Right lobe of liver (tissue), 6 donors: ENCODE data around the gene FARS2. TPM values are rescaled to one million over a fixed set of nuclear protein-coding genes. Genes with fewer than 3 reads are reported as not detected.

Experiments used
- ATAC-seq, 4 donors: fragments of 200-7000 bp; cut with Tn5 transposase; one replicate each; pipeline ENCODE4 v1.9.1; 2020; ENCODE audit warnings: mild to moderate bottlenecking in 4 of 4, moderate library complexity in 4 of 4
- DNase-seq, 3 donors: peaks; one replicate each; pipeline ENCODE4 v3.0.0-alpha.2; 2020
- H3K27ac ChIP-seq, 3 donors: fragments of 200-600 bp; one replicate each; pipeline ENCODE4 v1.8.0; 2022
- H3K27me3 ChIP-seq, 2 donors: fragments of 200-600 bp; one replicate each; pipeline ENCODE4 v1.8.0; 2022
- H3K36me3 ChIP-seq, 4 donors: fragments of 200-600 bp; sonication (generic) in 1 of 4; one replicate each; pipeline versions ENCODE4 v1.5.1 to v1.8.0; 2017 to 2022; ENCODE audit warnings: control low read depth in 1 of 4
- H3K4me1 ChIP-seq, 4 donors: fragments of 200-600 bp; sonication (generic) in 1 of 4; one replicate each; pipeline versions ENCODE4 v1.5.1 to v1.8.0; 2017 to 2022; ENCODE audit warnings: control low read depth in 1 of 4
- H3K4me3 ChIP-seq, 3 donors: fragments of 200-600 bp; one replicate each; pipeline ENCODE4 v1.8.0; 2022
- H3K9me3 ChIP-seq, 4 donors: fragments of 200-600 bp; sonication (generic) in 1 of 4; one replicate each; pipeline versions ENCODE4 v1.5.1 to v1.8.0; 2017 to 2022; ENCODE audit warnings: control low read depth in 1 of 4
- POLR2A ChIP-seq: fragments of 450-650 bp; IDR thresholded peaks from one replicate; pipeline ENCODE4 v1.6.1; 2017; ENCODE audit warnings: antibody characterized with exemption, mild to moderate bottlenecking
- WGBS: methylation state at CpG from one replicate; pipeline ENCODE4 v1.1.6; 2018; ENCODE audit warnings: low coverage, low lambda C conversion rate; ENCODE audit not compliant: insufficient coverage; ENCODE audit errors: missing lambda C conversion rate; 5-methylcytosine and 5-hydroxymethylcytosine counted together
- intact Hi-C, 2 donors: fragments of 100-400 bp; cut with DNase I; formaldehyde crosslinking; loops; one replicate each; pipeline versions ENCODE4 v1.11.2 to v1.14.1; 2022
- total RNA-seq, 6 experiments: library from RNA; depleted of rRNA in 2 of 6; stranded (reverse); fragments of >200 nt in 2 of 6; fragmentation: NEBNext Ultra II Directional in 3 of 6; extraction: Animal tissue kit (Norgen Biotek cat#: 25700) in 3 of 6; gene quantifications; one replicate each; pipeline versions ENCODE4 v1.1.0 to v1.2.4, GENCODE V29; 2016 to 2023
- TF ChIP-seq, protein P1 (sequence below), 4 donors: fragments of 200-600 bp in 3 of 4; fragments of 450-650 bp in 1 of 4; IDR thresholded peaks; one replicate each; pipeline versions ENCODE4 v1.5.1 to v1.8.0; 2016 to 2022; ENCODE audit warnings: antibody characterized with exemption in 4 of 4, mild to moderate bottlenecking in 2 of 4
- donor health status: DM: no; HTN: yes; CAD: no.
- donor health status: DM: no; HTN: no; CAD: no.
- donor health status: DM: no; HTN: no; CAD: no.
- donor health status: DM: no; HTN: yes; CAD: no.
- donor health status: DM: no; HTN: yes; CAD: no.

Gene FARS2
- total RNA-seq, 6 experiments from 2014 or later = 7.2 to 12.9 (median 11.7) TPM

- Histone ChIP-seq H3K4me1 (no peaks in the 10 kb centered on the region), H3K4me3 (no peak overlapping the region), H3K36me3 (no peaks in the 10 kb centered on the region), H3K27ac (no peak overlapping the region), H3K9me3 (no peaks in the 10 kb centered on the region), H3K27me3 (no peaks in the 10 kb centered on the region)
- 98% methylated on average over 3 of the region's 3 CpGs for WGBS
- no peak for ATAC-seq
- DNase-seq = no peak
- no peak for TF ChIP-seq POLR2A
- TF ChIP-seq, protein P1, sequence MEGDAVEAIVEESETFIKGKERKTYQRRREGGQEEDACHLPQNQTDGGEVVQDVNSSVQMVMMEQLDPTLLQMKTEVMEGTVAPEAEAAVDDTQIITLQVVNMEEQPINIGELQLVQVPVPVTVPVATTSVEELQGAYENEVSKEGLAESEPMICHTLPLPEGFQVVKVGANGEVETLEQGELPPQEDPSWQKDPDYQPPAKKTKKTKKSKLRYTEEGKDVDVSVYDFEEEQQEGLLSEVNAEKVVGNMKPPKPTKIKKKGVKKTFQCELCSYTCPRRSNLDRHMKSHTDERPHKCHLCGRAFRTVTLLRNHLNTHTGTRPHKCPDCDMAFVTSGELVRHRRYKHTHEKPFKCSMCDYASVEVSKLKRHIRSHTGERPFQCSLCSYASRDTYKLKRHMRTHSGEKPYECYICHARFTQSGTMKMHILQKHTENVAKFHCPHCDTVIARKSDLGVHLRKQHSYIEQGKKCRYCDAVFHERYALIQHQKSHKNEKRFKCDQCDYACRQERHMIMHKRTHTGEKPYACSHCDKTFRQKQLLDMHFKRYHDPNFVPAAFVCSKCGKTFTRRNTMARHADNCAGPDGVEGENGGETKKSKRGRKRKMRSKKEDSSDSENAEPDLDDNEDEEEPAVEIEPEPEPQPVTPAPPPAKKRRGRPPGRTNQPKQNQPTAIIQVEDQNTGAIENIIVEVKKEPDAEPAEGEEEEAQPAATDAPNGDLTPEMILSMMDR (IDR thresholded peaks at IDR 0.05) = no peak
- intact Hi-C loops = no loop called here
Observed at GRCh38 chr6:5746759-5747130, 485.4 kb downstream of the FARS2 start.

DNA sequence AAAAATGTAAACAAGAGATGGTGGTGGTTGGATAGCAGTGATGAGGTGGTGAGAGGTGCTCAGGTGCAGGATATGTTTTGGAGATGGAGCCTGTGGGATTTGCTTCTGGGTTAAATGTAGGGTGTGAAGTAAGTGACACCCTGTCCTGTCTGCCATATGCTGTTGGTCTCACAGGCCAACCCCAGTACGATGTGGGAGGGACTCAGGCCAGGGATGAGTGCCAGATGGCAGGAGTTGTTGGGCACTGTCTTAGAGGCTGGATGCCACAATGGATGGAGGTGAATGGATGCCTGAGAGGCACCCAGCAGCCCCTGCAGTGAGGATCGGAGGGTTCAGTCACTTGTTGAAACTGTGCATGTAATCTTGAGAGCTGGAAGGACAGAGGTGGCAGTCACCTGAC, 486.1 kb downstream of the FARS2 start:
- Histone ChIP-seq H3K9me3 (no peaks in the 10 kb centered on the region), H3K4me3 (no peak overlapping the region), H3K27me3 (no peaks in the 10 kb centered on the region), H3K36me3 (no peaks in the 10 kb centered on the region), H3K27ac (no peak overlapping the region), H3K4me1 (no peaks in the 10 kb centered on the region)
- no peak for DNase-seq
- no CpG with 5 or more reads among the region's 2 CpGs for WGBS
- TF ChIP-seq, protein P1 (IDR thresholded peaks at IDR 0.05) = no peak
- TF ChIP-seq POLR2A = no peak
- ATAC-seq = no peak
- intact Hi-C loops = no loop called here

- no CpG with 5 or more reads among the region's 6 CpGs for WGBS
- no peak for TF ChIP-seq POLR2A
- H3K27me3 ChIP-seq = no peaks in the 10 kb centered on the region
- intact Hi-C loops = no loop called here
- H3K4me1 ChIP-seq = no peaks in the 10 kb centered on the region
- H3K36me3 ChIP-seq = no peaks in the 10 kb centered on the region
- H3K27ac ChIP-seq = no peak overlapping the region
- no peak for ATAC-seq
- no peak overlapping the region for H3K4me3 ChIP-seq
- H3K9me3 ChIP-seq = peaks cover 0 to 3% (median 0%) of the 10 kb centered on the region in 4 donors
- DNase-seq = no peak
Observed at GRCh38 chr6:5749016-5749650, 487.8 kb downstream of the FARS2 start.

DNA sequence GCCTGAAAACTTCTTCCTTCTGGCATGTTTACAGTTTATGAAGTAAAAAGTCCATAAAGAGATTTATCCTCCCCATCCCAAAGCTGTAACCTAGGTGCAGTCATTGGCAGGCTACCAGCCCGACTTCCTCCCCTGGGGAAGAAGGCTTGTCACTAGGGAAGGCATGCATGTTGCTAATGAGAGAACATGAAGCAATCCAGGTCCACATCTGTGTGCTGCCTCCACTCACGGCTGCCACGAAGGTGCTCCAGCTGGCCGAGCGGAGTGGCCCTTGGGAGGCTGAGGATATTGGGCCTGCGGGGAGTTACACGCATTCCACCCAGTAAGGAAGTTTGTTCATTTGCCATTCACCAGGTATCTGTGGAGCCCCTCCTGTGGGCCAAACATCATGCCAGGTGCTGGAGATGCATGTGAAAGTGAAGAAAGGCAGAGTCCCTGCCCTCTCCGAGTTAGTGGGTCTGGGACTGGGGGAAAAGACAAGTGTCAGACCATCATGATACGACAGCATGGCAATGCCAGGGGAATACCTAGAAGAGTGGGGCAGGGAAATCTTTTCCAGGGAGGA, 488.4 kb downstream of the FARS2 start:
- DNase-seq = no peak
- WGBS = 90% methylated on average over 3 of the region's 9 CpGs
- intact Hi-C loops = no loop called here
- no peaks in the 10 kb centered on the region for H3K36me3 ChIP-seq
- H3K4me3 ChIP-seq = no peak overlapping the region
- H3K9me3 ChIP-seq = peaks cover 0 to 9% (median 0%) of the 10 kb centered on the region in 4 donors
- no peak overlapping the region for H3K27ac ChIP-seq
- no peaks in the 10 kb centered on the region for H3K27me3 ChIP-seq
- no peaks in the 10 kb centered on the region for H3K4me1 ChIP-seq
- TF ChIP-seq, protein P1 (IDR thresholded peaks at IDR 0.05) = no peak
- no peak for TF ChIP-seq POLR2A
- no peak for ATAC-seq

DNA sequence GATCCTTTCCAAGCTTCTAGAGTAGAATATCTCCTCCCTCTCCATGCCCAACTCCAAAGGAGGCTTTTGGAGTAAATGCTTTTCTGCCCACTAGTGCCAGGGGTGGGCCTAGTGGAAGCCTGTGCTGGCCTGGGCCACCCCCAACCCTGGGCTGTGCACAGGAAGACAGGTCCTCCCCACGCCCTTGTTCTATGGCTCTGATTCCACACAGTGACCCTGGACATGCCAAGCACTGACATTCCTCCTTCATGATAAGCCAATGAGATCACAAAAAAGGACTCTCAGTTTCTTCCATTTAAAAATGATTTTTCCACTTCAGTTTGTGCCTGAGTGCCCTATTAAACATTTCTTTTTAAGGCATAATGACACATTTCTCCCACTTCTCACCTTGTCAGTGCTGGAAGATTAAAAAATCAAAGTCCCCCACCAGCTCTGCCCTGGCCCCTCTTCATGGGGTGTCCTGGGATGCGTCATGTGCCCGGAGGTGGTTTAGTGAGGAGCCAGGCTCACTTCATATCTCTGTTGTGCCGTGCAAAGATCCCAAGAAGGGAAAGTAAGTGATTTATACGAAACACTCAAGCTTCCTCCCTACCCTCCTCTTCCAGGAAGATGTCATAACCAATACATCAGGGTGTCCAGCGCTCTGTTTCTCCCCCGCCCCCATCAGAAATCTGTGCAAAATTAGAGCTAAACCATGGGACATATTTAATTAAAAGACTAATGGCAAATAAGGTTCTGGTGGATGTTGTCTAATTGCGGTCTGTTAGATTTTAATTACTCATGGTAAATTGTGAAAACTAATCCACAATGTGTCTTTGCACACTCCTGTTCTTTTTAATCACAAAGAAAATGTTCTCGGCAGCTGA, 490.4 kb downstream of the FARS2 start:
- H3K9me3 ChIP-seq = peaks cover 0 to 11% (median 0%) of the 10 kb centered on the region in 4 donors
- 83% methylated on average over 9 of the region's 9 CpGs for WGBS
- DNase-seq = no peak
- intact Hi-C loops = no loop called here
- ATAC-seq = no peak
- no peaks in the 10 kb centered on the region for H3K27me3 ChIP-seq
- no peaks in the 10 kb centered on the region for H3K36me3 ChIP-seq
- TF ChIP-seq, protein P1 (IDR thresholded peaks at IDR 0.05) = no peak
- TF ChIP-seq POLR2A = no peak
- H3K4me3 ChIP-seq = no peak overlapping the region
- no peaks in the 10 kb centered on the region for H3K4me1 ChIP-seq
- no peak overlapping the region for H3K27ac ChIP-seq
